Mucosa of descending colon (tissue), 3 donors: ENCODE data around the gene COX7A2. TPM values are rescaled to one million over a fixed set of nuclear protein-coding genes. Genes with fewer than 3 reads are reported as not detected.

ENCODE experiments used
- ATAC-seq: fragments of 200-7000 bp; cut with Tn5 transposase; one replicate; pipeline ENCODE4 v1.9.1; 2020; ENCODE audit warnings: mild to moderate bottlenecking, moderate library complexity
- DNase-seq, 3 donors: peaks; one replicate each; pipeline ENCODE4 v3.0.0-alpha.2; 2020
- H3K36me3 ChIP-seq: fragments of 200-600 bp; one replicate; pipeline ENCODE4 v1.8.0; 2021; ENCODE audit warnings: low read depth, mild to moderate bottlenecking
- H3K4me1 ChIP-seq: fragments of 200-600 bp; one replicate; pipeline ENCODE4 v1.8.0; 2021; ENCODE audit warnings: low read depth, mild to moderate bottlenecking
- H3K4me3 ChIP-seq: fragments of 200-600 bp; one replicate; pipeline ENCODE4 v1.8.0; 2021; ENCODE audit warnings: mild to moderate bottlenecking
- H3K9me3 ChIP-seq: fragments of 200-600 bp; one replicate; pipeline ENCODE4 v1.8.0; 2021; ENCODE audit warnings: mild to moderate bottlenecking
- CTCF ChIP-seq: fragments of 200-600 bp; IDR thresholded peaks from one replicate; pipeline ENCODE4 v1.8.0; 2022; ENCODE audit warnings: antibody characterized with exemption, mild to moderate bottlenecking
- intact Hi-C, 2 donors: fragments of 100-400 bp; cut with DNase I in 1 of 2; cut with micrococcal nuclease in 1 of 2; formaldehyde crosslinking; loops; one replicate each; pipeline versions ENCODE4 v1.11.0 to v1.11.1; 2022; cut with DNase I, micrococcal nuclease
- total RNA-seq, 3 donors: library from RNA; stranded (reverse); fragmentation: NEBNext Ultra II Directional in 2 of 3; extraction: Animal tissue kit (Norgen Biotek cat#: 25700) in 2 of 3; gene quantifications; one replicate each; pipeline versions ENCODE4 v1.2.1 to v1.2.4, GENCODE V29; 2021 to 2023
- donor health status: DM: no; HTN: no; CAD: no; lungs with moderate emphysema.
- donor health status: DM: no; HTN: no; CAD: no.
- donor health status: DM: no; HTN: yes; CAD: no.

Gene COX7A2
- total RNA-seq, 3 donors from 2014 or later = 493 to 721 (median 652) TPM

- Histone ChIP-seq H3K4me1 (peaks cover 6% of the 10 kb centered on the region), H3K9me3 (no peaks in the 10 kb centered on the region), H3K36me3 (no peaks in the 10 kb centered on the region), H3K4me3 (no peak overlapping the region)
- intact Hi-C loops = no loop called here
- no peak for TF ChIP-seq CTCF
- ATAC-seq (no peak), DNase-seq (no peak)
These were observed 44.4 kb upstream of the COX7A2 start for GRCh38 chr6:75288023-75288422.

DNA sequence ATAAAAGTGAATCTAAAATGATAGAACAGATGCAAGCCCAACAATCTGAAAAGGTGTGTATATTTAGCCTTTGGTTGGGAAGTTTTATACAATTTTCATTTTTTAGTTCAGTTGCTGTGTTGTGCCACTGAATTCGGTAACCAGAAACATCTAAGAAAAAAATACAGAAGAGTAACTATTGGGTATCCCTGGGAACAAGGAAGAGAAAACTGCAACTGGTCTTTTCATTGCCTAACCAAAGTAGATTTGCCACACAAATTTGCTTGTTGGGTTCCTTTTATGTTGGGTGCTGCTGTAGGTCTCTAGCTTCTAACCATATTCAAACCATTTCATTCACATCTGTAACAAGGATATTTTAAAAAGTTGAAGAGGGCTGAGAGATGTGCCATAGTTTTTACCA is 43.8 kb upstream of the COX7A2 start:
- H3K4me1 ChIP-seq = peaks cover 12% of the 10 kb centered on the region
- H3K36me3 ChIP-seq = no peaks in the 10 kb centered on the region
- no peak for ATAC-seq
- intact Hi-C loops = no loop called here
- no peak for TF ChIP-seq CTCF
- no peaks in the 10 kb centered on the region for H3K9me3 ChIP-seq
- H3K4me3 ChIP-seq = no peak overlapping the region
- no peak for DNase-seq

GRCh38 chr6:75286955-75287354 is 43.4 kb upstream of the COX7A2 start:
- no peak for TF ChIP-seq CTCF
- no peak overlapping the region for H3K4me3 ChIP-seq
- intact Hi-C loops = no loop called here

GRCh38 chr6:75285283-75285639 is 41.7 kb upstream of the COX7A2 start:
- Histone ChIP-seq H3K36me3 (no peaks in the 10 kb centered on the region), H3K4me1 (peaks cover 23% of the 10 kb centered on the region), H3K4me3 (peak overlapping the region; percentile 57), H3K9me3 (no peaks in the 10 kb centered on the region)
- TF ChIP-seq CTCF = no peak
- intact Hi-C loops = no loop called here
- DNase-seq (no peak), ATAC-seq (no peak)

More at GRCh38 chr6:75286955-75287354, 43.4 kb upstream of the COX7A2 start:
- H3K9me3 ChIP-seq = no peaks in the 10 kb centered on the region
- peaks cover 17% of the 10 kb centered on the region for H3K4me1 ChIP-seq
- ATAC-seq (no peak), DNase-seq (no peak)
- H3K36me3 ChIP-seq = no peaks in the 10 kb centered on the region

- peak; percentile 96 to 98 (median 96) for DNase-seq
- intact Hi-C loops = no loop called here
- no peaks in the 10 kb centered on the region for H3K36me3 ChIP-seq
- H3K4me3 ChIP-seq = peak within 1 kb of the TSS; percentile 57
- peaks cover 23% of the 10 kb centered on the region for H3K4me1 ChIP-seq
- no peaks in the 10 kb centered on the region for H3K9me3 ChIP-seq
- TF ChIP-seq CTCF = no peak
- peak; percentile 99 for ATAC-seq
These were observed 41.2 kb upstream of the COX7A2 start, which contains the start of gene TMEM30A for GRCh38 chr6:75284632-75285282. TMEM30A (minus strand) TSS chr6:75284792; CDS start chr6:75284638, 154 bp downstream.
